GM12872 (cell line): ENCODE data around the gene MSLN.

Source experiments
- CTCF ChIP-seq: IDR thresholded peaks from 3 replicates; pipeline ENCODE4 v1.5.1; 2011; ENCODE audit warnings: low read depth, mild to moderate bottlenecking, low read length, moderate library complexity; ENCODE audit not compliant: insufficient read depth

MSLN gene

DNA sequence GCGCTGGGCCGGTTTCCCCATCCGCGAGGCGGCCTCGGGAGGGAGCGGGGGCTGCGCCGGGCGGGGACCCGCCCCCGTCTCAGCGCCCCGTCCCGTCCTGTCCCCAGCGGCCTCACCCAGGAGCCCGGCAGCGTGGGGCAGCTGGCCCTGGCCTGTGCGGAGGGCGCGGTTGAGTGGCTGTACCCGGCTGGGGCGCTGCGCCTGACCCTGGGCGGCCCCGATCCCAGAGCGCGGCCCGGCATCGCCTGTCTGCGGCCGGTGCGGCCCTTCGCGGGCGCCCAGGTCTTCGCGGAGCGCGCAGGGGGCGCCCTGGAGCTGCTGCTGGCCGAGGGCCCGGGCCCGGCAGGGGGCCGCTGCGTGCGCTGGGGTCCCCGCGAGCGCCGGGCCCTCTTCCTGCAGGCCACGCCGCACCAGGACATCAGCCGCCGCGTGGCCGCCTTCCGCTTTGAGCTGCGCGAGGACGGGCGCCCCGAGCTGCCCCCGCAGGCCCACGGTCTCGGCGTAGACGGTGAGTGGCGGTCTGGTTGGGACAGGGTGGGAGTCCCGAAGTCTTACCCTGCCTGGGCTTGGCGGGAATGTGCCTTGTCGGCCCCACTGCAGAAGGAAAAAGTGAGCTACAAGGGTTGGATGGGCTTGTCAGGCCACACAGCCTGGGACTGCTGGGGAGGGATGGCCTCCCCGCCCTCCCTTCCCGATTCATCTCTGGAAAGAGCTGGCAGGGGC, 44.9 kb upstream of the MSLN start:
- TF ChIP-seq CTCF: peak; percentile 17; the same call in 1 of the 3 replicates

DNA sequence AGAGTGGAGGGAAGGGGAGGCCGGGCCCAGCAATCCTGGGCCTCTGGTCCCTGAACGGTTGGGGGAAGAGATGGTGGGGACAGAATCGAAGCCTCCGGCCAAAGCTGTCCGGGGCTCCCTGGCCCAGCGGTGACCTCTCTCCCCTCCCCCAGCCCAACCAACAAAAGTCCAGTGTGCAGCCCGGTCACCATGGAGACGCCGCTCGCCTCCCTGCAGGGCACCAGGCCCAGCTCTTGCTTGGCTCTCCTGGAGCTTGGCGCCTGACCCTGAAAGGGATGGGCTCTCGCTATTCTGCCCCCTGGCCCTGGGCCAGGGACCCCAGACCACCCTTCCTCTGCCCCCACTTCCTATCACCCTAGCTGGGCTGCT, 44.4 kb upstream of the MSLN start:
- no peak for TF ChIP-seq CTCF

DNA sequence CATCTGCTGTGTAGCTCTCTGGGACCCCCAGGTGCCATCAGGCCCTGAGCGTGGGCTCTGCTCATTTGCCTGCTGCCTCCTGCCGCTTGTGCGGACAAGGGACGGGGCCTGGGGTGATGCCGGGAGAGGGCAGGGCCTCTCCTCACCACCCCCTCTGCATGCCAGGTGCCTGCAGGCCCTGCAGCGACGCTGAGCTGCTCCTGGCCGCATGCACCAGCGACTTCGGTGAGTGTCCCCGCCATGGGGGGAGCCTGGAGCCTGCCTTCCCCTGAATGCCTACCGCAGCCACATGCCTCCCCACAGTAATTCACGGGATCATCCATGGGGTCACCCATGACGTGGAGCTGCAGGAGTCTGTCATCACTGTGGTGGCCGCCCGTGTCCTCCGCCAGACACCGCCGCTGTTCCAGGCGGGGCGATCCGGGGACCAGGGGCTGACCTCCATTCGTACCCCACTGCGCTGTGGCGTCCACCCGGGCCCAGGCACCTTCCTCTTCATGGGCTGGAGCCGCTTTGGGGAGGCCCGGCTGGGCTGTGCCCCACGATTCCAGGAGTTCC, 43.7 kb upstream of the MSLN start:
- TF ChIP-seq CTCF: no peak

DNA sequence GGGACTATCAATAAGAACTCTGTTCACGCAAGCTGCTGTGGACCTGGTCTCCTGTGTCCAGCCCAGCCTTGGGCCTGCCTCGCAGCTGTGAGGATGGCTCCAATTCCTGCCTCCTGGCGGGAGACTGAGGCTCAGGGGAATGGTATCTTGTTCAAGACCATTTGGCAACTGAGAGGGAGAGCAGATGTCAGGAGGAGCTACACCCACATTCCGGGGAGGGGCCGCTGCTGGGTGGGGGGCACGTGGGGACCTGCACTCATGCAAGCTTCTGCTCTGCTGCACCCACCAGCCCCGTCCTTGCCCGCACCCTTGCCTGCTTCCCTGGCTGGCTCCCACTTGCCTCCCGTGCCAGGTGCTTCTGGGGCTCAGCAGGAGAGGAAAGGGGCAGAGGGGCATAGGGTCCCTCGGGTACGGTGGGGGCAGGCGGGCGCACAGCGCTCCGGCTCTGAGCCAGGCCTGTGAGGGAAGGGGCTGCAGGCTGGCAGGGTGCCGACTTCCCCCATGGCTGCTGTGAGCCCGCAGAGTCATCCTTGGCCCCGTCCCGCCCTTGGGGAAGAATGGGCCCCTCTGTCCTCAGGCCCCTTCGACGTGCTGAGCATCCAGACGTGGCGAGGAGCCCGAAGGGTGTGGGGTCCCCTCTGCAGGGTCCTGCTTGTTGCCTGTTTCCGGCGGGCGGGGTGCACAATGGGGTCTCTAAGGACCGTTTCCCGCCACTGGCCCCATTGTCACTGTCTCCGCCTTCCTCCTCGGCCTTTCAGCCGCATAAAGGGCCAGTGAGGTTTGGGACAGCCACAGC, 42.9 kb upstream of the MSLN start:
- no peak for TF ChIP-seq CTCF

GRCh38 chr16:718389-718788, 42.1 kb upstream of the MSLN start:
- no peak for TF ChIP-seq CTCF

DNA sequence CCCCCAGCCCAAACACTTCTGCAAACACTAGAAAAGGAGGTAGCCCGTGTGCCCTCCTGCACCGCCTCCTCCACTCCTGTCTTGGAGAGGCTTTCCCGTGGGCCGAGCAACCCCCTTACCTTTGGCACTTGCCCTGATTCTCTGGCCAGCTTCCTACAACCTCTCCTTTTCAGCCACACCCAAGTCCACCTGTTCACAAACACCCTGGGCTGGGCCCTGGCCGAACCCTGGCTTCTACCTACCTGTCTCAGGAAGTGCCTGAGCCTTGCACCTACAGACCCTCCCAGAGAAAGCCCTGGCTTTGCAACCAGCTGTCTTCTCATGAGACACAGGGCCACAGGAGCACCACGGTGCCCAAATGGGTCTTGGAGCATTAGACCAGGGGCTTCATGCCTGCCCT, 41.6 kb upstream of the MSLN start:
- TF ChIP-seq CTCF: no peak

DNA sequence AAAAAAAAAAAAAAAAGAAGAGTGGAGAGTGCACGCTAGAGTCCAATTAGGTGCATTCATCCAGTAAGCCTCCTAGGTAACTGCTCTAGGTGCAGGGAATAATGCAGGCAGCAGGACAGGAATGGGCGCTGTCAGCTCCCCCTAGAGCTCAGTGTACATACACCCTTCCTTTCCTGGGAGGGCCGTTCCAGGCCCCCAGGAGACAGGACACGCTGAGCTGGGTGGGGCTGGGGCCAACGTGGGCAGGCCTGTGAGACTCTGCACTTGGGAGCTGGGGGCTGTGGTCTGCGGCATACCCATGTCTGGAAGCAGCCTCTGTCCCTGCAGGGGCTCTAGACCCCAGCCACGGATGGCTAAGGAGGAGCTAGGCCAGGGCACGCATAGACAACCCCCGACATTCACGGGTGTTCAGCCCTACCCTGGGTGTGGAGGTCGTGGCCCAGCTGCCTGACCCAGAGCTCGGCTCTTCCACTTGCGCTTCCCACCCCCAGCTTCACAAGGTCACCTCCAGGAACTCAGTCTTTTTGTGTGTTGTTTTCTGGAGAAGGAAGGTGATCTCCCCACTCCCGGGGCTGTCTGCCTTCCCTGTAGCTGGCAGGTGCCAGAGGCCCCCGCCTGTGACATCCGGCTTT, 40.6 kb upstream of the MSLN start:
- TF ChIP-seq CTCF: peak; percentile 31; the same call in 2 of the 3 replicates
